Tibial nerve (tissue), 3 donors: ENCODE data around the gene FREY1.

Experiments used
- POLR2A ChIP-seq, 2 donors: fragments of 450-650 bp; IDR thresholded peaks; one replicate each; pipeline ENCODE4 v1.6.1; 2017; ENCODE audit warnings: antibody characterized with exemption in 2 of 2, mild to moderate bottlenecking in 2 of 2, moderate library complexity in 2 of 2
- TF ChIP-seq, protein P1 (sequence below), 5 experiments: fragments of 200-600 bp in 3 of 5; fragments of 450-650 bp in 2 of 5; sonication (generic) in 3 of 5; IDR thresholded peaks; one replicate each; pipeline ENCODE4 v1.5.1; 2016 to 2019; ENCODE audit warnings: antibody characterized with exemption in 5 of 5, mild to moderate bottlenecking in 3 of 5, moderate library complexity in 2 of 5

DNA sequence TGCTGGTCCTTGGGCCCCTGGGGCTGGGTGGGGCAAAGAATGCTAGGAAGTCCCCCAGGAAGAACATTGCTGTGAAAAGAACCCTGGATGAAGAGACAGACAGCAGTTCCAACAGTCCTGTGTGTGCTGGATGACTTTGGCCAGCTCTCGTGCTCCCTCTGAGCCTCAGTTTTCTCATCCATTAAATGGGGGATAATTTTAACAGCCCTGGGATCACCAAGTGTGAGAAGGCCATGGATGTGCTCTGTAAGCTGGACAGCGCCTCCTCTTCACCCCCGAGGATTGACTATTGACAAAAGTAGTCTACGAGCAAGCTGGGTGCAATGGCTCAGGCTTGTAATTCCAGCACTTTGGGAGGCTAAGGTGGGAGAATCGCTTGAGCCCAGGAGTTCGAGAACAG is 17.9 kb upstream of the FREY1 start:
- TF ChIP-seq, protein P1, sequence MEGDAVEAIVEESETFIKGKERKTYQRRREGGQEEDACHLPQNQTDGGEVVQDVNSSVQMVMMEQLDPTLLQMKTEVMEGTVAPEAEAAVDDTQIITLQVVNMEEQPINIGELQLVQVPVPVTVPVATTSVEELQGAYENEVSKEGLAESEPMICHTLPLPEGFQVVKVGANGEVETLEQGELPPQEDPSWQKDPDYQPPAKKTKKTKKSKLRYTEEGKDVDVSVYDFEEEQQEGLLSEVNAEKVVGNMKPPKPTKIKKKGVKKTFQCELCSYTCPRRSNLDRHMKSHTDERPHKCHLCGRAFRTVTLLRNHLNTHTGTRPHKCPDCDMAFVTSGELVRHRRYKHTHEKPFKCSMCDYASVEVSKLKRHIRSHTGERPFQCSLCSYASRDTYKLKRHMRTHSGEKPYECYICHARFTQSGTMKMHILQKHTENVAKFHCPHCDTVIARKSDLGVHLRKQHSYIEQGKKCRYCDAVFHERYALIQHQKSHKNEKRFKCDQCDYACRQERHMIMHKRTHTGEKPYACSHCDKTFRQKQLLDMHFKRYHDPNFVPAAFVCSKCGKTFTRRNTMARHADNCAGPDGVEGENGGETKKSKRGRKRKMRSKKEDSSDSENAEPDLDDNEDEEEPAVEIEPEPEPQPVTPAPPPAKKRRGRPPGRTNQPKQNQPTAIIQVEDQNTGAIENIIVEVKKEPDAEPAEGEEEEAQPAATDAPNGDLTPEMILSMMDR (IDR thresholded peaks at IDR 0.05) = no peak
- TF ChIP-seq POLR2A (IDR thresholded peaks at IDR 0.05) = no peak
